Panc1 (cell line): ENCODE results near the gene ALKBH4. TPM values are rescaled to one million over a fixed set of nuclear protein-coding genes. Genes with fewer than 3 reads are reported as not detected.

Experiments
- ATAC-seq: fragments of 200-7000 bp; cut with Tn5 transposase; 2 replicates; pipeline ENCODE4 v1.9.1; 2020; ENCODE audit warnings: mild to moderate bottlenecking, moderate library complexity
- BruUV-seq: library from RNA; stranded (reverse); fragments of 400-500 nt; replicated peaks from 2 replicates; lab custom pipeline; 2021; lab: Mats Ljungman, UMichigan
- CTCF ChIA-PET: fragments of 300-600 bp; sonication (Branson Sonifier 250); formaldehyde crosslinking; loops from one replicate; lab custom pipeline; 2022; ENCODE audit warnings: antibody characterized with exemption; lab: Charles Lee
- POLR2A ChIA-PET: fragments of 300-600 bp; sonication (Branson Sonifier 250); formaldehyde crosslinking; loops from one replicate; lab custom pipeline; 2022; ENCODE audit warnings: antibody characterized with exemption; lab: Charles Lee
- DNase-seq: peaks from one replicate; pipeline ENCODE4 v3.0.0-alpha.2; 2010; ENCODE audit warnings: low read depth, low spot score
- H3K27ac ChIP-seq: 2 replicates; pipeline ENCODE4 v1.5.1; 2011; ENCODE audit warnings: mild to moderate bottlenecking, low read length, inconsistent platforms
- H3K27me3 ChIP-seq: fragments of 200-500 bp; sonication (Bioruptor generic); 2 replicates; pipeline ENCODE4 v1.6.0; 2014; ENCODE audit warnings: low read length, inconsistent platforms; ENCODE audit not compliant: control insufficient read depth, insufficient read depth
- H3K36me3 ChIP-seq: fragments of 200-500 bp; sonication (Bioruptor generic); 2 replicates; pipeline ENCODE4 v1.5.1; 2014; ENCODE audit warnings: inconsistent platforms, mild to moderate bottlenecking, low read length, moderate library complexity; ENCODE audit not compliant: control insufficient read depth, insufficient read depth
- H3K4me1 ChIP-seq: 2 replicates; pipeline ENCODE4 v1.5.1; 2011; ENCODE audit warnings: inconsistent platforms, mild to moderate bottlenecking, low read length, moderate library complexity; ENCODE audit not compliant: control insufficient read depth, insufficient read depth
- H3K4me3 ChIP-seq, 2 experiments: 2 replicates each; pipeline ENCODE4 v1.5.1; 2011 to 2012; ENCODE audit warnings: low read depth in 2 of 2, low read length in 2 of 2, mild to moderate bottlenecking in 2 of 2, inconsistent platforms in 1 of 2, moderate library complexity in 1 of 2
- H3K9me3 ChIP-seq: fragments of 200-500 bp; sonication (Bioruptor generic); 2 replicates; pipeline ENCODE4 v1.5.1; 2014; ENCODE audit warnings: low read depth, mild to moderate bottlenecking, inconsistent platforms, low read length, moderate library complexity; ENCODE audit not compliant: control insufficient read depth, insufficient read depth
- POLR2AphosphoS5 ChIP-seq: IDR thresholded peaks from 2 replicates; pipeline ENCODE4 v1.6.1; 2012; ENCODE audit warnings: mild to moderate bottlenecking, low read depth, low read length, moderate library complexity
- SIN3A ChIP-seq: IDR thresholded peaks from 2 replicates; pipeline ENCODE4 v1.6.1; 2012; ENCODE audit warnings: low read depth, mild to moderate bottlenecking, low read length, moderate library complexity, borderline replicate concordance; ENCODE audit not compliant: insufficient read depth
- TCF7L2 ChIP-seq: IDR thresholded peaks from 2 replicates; pipeline ENCODE4 v1.6.1; 2011; ENCODE audit warnings: mild to moderate bottlenecking, low read depth, low read length, inconsistent platforms
- in situ Hi-C: cut with HindIII; loops from 2 replicates; pipeline ENCODE4 v1.10.0; 2016; ENCODE audit warnings: low sequenced_read_pairs, low pct_unique_long_range_greater_than_20kb
- intact Hi-C: fragments of 100-400 bp; cut with micrococcal nuclease; formaldehyde crosslinking; loops from one replicate; pipeline ENCODE4 v1.10.0; 2022; ENCODE audit not compliant: unreplicated experiment
- total RNA-seq: library from RNA; stranded (reverse); gene quantifications from one replicate; pipeline ENCODE4 v1.2.1, GENCODE V29; 2021; ENCODE audit not compliant: unreplicated experiment
- TF ChIP-seq, protein P1 (sequence below): fragments of 450-650 bp; IDR thresholded peaks from 2 replicates; pipeline ENCODE4 v1.5.1; 2017; ENCODE audit warnings: mild to moderate bottlenecking
- TF ChIP-seq, protein P2 (sequence below), 2 experiments: IDR thresholded peaks; 2 replicates each; pipeline ENCODE4 v1.6.1; 2011 to 2012; ENCODE audit warnings: low read depth in 2 of 2, control low read depth in 1 of 2, low read length in 1 of 2, mild to moderate bottlenecking in 1 of 2, moderate library complexity in 1 of 2; ENCODE audit not compliant: insufficient read depth in 1 of 2

ALKBH4 gene
- total RNA-seq, 1 experiment from 2014 or later: 19.0 TPM

- ATAC-seq: no peak
- BruUV-seq: no TSS peak
- peaks cover under 1% of the 10 kb centered on the region for H3K36me3 ChIP-seq
Observed at GRCh38 chr7:102469351-102469971, 4.8 kb upstream of the ALKBH4 start.

GRCh38 chr7:102468478-102469350, 4.1 kb upstream of the ALKBH4 start:
- DNase-seq (no peak), ATAC-seq (no peak)
- no peak overlapping the region for H3K4me3 ChIP-seq
- peaks cover 7% of the 10 kb centered on the region for H3K4me1 ChIP-seq
- ChIA-PET CTCF (no interaction called here), POLR2A (no interaction called here)
- intact Hi-C loops: no loop called here
- H3K27ac ChIP-seq: no peak overlapping the region
- H3K36me3 ChIP-seq: peaks cover 4% of the 10 kb centered on the region
- no peaks in the 10 kb centered on the region for H3K27me3 ChIP-seq
- TF ChIP-seq SIN3A (no peak), TCF7L2 (no peak), POLR2AphosphoS5 (no peak)
- TF ChIP-seq, protein P1, sequence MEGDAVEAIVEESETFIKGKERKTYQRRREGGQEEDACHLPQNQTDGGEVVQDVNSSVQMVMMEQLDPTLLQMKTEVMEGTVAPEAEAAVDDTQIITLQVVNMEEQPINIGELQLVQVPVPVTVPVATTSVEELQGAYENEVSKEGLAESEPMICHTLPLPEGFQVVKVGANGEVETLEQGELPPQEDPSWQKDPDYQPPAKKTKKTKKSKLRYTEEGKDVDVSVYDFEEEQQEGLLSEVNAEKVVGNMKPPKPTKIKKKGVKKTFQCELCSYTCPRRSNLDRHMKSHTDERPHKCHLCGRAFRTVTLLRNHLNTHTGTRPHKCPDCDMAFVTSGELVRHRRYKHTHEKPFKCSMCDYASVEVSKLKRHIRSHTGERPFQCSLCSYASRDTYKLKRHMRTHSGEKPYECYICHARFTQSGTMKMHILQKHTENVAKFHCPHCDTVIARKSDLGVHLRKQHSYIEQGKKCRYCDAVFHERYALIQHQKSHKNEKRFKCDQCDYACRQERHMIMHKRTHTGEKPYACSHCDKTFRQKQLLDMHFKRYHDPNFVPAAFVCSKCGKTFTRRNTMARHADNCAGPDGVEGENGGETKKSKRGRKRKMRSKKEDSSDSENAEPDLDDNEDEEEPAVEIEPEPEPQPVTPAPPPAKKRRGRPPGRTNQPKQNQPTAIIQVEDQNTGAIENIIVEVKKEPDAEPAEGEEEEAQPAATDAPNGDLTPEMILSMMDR: no peak
- BruUV-seq: no TSS peak
- no peaks in the 10 kb centered on the region for H3K9me3 ChIP-seq
- in situ Hi-C loops: no loop called here

More at GRCh38 chr7:102469351-102469971, 4.8 kb upstream of the ALKBH4 start:
- intact Hi-C loops: no loop called here
- TF ChIP-seq, protein P1: no peak
- TF ChIP-seq, protein P2, sequence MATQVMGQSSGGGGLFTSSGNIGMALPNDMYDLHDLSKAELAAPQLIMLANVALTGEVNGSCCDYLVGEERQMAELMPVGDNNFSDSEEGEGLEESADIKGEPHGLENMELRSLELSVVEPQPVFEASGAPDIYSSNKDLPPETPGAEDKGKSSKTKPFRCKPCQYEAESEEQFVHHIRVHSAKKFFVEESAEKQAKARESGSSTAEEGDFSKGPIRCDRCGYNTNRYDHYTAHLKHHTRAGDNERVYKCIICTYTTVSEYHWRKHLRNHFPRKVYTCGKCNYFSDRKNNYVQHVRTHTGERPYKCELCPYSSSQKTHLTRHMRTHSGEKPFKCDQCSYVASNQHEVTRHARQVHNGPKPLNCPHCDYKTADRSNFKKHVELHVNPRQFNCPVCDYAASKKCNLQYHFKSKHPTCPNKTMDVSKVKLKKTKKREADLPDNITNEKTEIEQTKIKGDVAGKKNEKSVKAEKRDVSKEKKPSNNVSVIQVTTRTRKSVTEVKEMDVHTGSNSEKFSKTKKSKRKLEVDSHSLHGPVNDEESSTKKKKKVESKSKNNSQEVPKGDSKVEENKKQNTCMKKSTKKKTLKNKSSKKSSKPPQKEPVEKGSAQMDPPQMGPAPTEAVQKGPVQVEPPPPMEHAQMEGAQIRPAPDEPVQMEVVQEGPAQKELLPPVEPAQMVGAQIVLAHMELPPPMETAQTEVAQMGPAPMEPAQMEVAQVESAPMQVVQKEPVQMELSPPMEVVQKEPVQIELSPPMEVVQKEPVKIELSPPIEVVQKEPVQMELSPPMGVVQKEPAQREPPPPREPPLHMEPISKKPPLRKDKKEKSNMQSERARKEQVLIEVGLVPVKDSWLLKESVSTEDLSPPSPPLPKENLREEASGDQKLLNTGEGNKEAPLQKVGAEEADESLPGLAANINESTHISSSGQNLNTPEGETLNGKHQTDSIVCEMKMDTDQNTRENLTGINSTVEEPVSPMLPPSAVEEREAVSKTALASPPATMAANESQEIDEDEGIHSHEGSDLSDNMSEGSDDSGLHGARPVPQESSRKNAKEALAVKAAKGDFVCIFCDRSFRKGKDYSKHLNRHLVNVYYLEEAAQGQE (IDR thresholded peaks at IDR 0.05; ENCODE audit: insufficient read depth in 1 of 2, low read depth in 2 of 2, low read length in 1 of 2): no peak
- TF ChIP-seq TCF7L2 (no peak), SIN3A (no peak), POLR2AphosphoS5 (no peak)
- CTCF ChIA-PET: no interaction called here
- peaks cover 5% of the 10 kb centered on the region for H3K4me1 ChIP-seq
- H3K4me3 ChIP-seq: no peak overlapping the region
- in situ Hi-C loops: no loop called here
- DNase-seq: no peak
- H3K27me3 ChIP-seq: no peaks in the 10 kb centered on the region
- POLR2A ChIA-PET: no interaction called here
- H3K9me3 ChIP-seq: no peaks in the 10 kb centered on the region
- H3K27ac ChIP-seq: no peak overlapping the region
